IPS DF 6.9 (cell line): ENCODE data around the gene TSPAN9.

ENCODE experiments used
- DNase-seq: peaks from one replicate; pipeline ENCODE4 v3.0.0-alpha.2; 2013; ENCODE audit warnings: low read depth, low spot score
- H3K27ac ChIP-seq: one replicate; pipeline ENCODE4 v1.5.1; 2013; ENCODE audit warnings: low read length, control low read depth
- H3K27me3 ChIP-seq: 2 replicates; pipeline ENCODE4 v1.6.1; 2013; ENCODE audit warnings: mild to moderate bottlenecking, low read length; ENCODE audit not compliant: control insufficient read depth, insufficient read depth
- H3K36me3 ChIP-seq: 2 replicates; pipeline ENCODE4 v1.6.1; 2013; ENCODE audit warnings: low read length; ENCODE audit not compliant: control insufficient read depth, insufficient read depth
- H3K4me1 ChIP-seq: 2 replicates; pipeline ENCODE4 v1.6.1; 2013; ENCODE audit warnings: low read length; ENCODE audit not compliant: control insufficient read depth, insufficient read depth
- H3K4me3 ChIP-seq: 2 replicates; pipeline ENCODE4 v1.5.1; 2013; ENCODE audit warnings: mild to moderate bottlenecking, low read length
- H3K9me3 ChIP-seq: 2 replicates; pipeline ENCODE4 v1.6.1; 2013; ENCODE audit warnings: low read length, inconsistent platforms; ENCODE audit not compliant: control insufficient read depth, insufficient read depth
- WGBS: extraction: QIAGEN DNeasy Blood & Tissue Kit; methylation state at CpG from one replicate; pipeline ENCODE4 v1.1.7; 2013; ENCODE audit warnings: mixed read lengths, missing lambda C conversion rate; ENCODE audit not compliant: insufficient read length, insufficient coverage; 5-methylcytosine and 5-hydroxymethylcytosine counted together

TSPAN9 gene

GRCh38 chr12:3294481-3294911 lies 217.3 kb downstream of the TSPAN9 start:
- DNase-seq, result no peak
- no peak overlapping the region for H3K4me3 ChIP-seq
- no peaks in the 10 kb centered on the region for H3K36me3 ChIP-seq
- H3K9me3 ChIP-seq, result no peaks in the 10 kb centered on the region
- no CpG with 5 or more reads among the region's 15 CpGs for WGBS
- H3K27me3 ChIP-seq, result no peaks in the 10 kb centered on the region
- no peak overlapping the region for H3K27ac ChIP-seq
- H3K4me1 ChIP-seq, result no peaks in the 10 kb centered on the region

- Histone ChIP-seq H3K9me3 (no peaks in the 10 kb centered on the region), H3K4me1 (no peaks in the 10 kb centered on the region; the same call in 1 of the 2 replicates), H3K36me3 (no peaks in the 10 kb centered on the region), H3K27ac (no peak overlapping the region), H3K4me3 (no peak overlapping the region), H3K27me3 (no peaks in the 10 kb centered on the region)
- no CpG with 5 or more reads among the region's 8 CpGs for WGBS
- no peak for DNase-seq
These were observed 218.0 kb downstream of the TSPAN9 start for GRCh38 chr12:3295225-3295624.

DNA sequence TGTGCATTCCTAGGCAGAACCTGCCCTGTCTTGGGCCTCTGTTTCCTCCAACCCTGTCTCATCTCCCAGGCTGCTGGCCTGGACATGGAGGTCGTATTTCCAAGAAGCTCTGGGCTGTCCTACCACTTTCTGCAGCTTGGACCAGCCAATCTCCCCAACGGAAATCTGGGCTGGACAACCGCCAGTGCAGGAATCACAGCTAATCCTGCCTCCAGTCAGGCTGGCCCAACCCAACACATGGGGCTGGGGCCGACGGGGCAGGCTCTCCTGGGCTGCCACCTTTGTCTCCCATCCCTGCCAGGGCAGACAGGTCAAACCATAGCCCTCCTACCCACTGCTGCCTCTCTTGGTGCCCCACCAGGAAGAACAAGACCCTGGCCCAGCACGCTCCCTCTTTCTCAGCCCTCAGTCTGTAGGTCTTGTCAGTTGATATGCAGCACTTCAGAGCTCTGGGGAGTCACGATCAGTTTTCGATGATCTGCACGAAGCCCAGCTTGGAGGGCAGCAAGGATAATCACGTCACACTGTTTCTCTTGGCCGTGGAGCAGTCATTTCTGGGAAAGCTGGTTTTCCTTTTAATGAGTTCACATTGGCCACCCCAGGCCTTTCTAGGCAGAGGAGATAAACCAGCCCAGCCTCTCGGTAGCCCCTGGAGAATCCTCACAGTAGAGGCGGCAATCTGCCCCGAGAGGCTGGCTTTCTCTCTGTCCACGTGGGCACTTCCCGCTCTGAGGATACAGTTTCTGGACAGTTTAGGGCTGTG lies 218.6 kb downstream of the TSPAN9 start:
- no peaks in the 10 kb centered on the region for H3K36me3 ChIP-seq
- no peak for DNase-seq
- no peak overlapping the region for H3K27ac ChIP-seq
- H3K27me3 ChIP-seq, result no peaks in the 10 kb centered on the region
- no peak overlapping the region for H3K4me3 ChIP-seq
- WGBS, result no CpG with 5 or more reads among the region's 16 CpGs
- peaks cover 2% of the 10 kb centered on the region; the same call in 1 of the 2 replicates for H3K4me1 ChIP-seq
- no peaks in the 10 kb centered on the region for H3K9me3 ChIP-seq

DNA sequence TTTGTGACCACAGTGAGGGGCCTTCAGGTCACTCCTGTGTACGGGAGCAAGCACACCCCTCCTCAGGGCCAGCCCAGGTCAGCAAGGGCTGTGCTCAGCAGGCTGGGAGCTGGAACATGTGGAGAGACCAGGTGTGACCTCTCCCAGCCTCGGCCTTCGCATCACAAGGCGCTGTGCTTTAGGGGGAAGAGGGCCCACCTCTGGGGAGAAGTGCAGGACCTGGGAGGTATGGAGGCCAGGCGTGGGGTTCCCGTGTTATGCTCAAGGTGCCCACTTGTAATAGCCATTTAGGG lies 219.2 kb downstream of the TSPAN9 start:
- no CpG with 5 or more reads among the region's 6 CpGs for WGBS

GRCh38 chr12:3298603-3299002 lies 221.4 kb downstream of the TSPAN9 start:
- WGBS, result no CpG with 5 or more reads among the region's 17 CpGs
- Histone ChIP-seq H3K36me3 (no peaks in the 10 kb centered on the region), H3K27ac (no peak overlapping the region), H3K4me3 (no peak overlapping the region), H3K9me3 (no peaks in the 10 kb centered on the region), H3K4me1 (peaks cover 2% of the 10 kb centered on the region; the same call in 1 of the 2 replicates), H3K27me3 (no peaks in the 10 kb centered on the region)
- DNase-seq, result no peak

More for the DNA sequence above, 219.2 kb downstream of the TSPAN9 start:
- Histone ChIP-seq H3K27ac (no peak overlapping the region), H3K9me3 (no peaks in the 10 kb centered on the region), H3K27me3 (no peaks in the 10 kb centered on the region), H3K4me1 (peaks cover 2% of the 10 kb centered on the region; the same call in 1 of the 2 replicates), H3K36me3 (no peaks in the 10 kb centered on the region), H3K4me3 (no peak overlapping the region)
- DNase-seq, result no peak

DNA sequence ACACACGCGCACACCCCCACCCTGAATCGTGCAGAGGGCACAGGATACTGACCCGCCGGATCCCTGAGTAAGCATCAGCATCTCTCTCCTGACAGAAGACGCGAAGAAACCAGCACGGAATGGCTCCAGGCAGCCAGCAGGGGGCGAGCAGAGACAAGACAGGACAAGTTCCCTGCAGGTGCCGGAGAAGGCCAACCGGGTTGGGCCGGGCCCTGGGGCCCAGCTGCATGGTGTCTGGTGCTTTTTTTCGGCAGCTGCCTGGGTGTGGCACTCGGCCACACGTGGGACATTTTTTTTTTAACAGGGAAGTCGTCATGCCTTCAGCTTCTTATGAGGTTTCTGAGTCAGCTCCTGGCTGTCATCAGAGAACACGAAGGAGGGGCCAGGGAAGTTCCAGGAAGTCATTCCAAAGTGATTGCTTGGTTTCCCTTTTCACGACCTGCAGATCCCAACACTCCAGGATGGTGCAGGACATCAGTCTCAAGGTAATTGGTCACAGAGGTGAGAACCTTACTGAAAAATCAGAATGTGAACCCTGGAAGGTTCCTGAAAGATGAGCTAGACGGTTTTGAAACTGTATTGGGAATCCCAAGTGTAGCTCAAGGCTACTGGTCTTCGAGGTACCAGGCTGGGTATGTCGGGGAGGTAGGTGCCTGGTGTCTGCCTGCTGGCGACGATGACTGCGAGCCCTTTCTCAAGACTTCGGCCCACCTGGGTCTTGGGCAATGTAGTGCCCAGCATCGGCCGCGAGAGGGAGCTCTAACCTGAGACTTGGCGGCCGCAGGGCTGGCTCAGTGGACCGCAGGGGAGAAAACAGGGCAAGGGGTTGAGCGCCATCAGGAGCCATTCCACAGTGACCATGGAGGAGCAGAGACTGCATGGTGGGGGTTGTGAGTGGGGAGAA lies 223.0 kb downstream of the TSPAN9 start:
- DNase-seq, result peak; percentile 75
- Histone ChIP-seq H3K27ac (no peak overlapping the region), H3K4me3 (no peak overlapping the region), H3K27me3 (no peaks in the 10 kb centered on the region), H3K9me3 (no peaks in the 10 kb centered on the region), H3K4me1 (peaks cover 2% of the 10 kb centered on the region; the same call in 1 of the 2 replicates), H3K36me3 (no peaks in the 10 kb centered on the region)
- no CpG with 5 or more reads among the region's 32 CpGs for WGBS

DNA sequence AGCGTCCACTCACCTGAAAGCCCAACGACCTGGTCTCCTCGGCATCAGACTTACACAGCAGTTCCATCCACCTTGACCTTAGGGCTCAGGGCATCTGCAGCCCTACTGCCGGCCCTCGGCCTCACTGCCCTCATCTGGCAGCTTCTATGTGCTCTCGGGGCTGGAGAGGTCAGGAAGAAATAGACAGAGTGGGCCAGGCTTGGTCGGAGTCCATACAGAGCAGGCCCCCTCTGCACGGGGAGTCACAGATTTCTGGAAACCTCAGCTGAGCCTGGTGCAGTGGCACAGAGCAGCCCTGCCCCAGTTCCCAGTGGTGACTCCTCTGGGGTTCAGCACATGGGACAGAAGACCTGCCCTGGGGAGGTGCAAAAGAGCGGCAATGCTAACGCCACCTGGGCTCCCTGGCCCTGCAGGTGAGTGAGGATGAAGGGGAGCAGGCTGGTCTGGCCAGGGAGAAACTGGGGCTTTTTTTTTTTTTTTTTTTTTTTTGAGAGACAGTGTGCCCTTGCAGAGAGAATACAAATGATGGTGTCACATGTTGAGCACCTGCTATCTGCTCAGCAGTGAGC lies 223.7 kb downstream of the TSPAN9 start:
- Histone ChIP-seq H3K9me3 (no peaks in the 10 kb centered on the region), H3K27me3 (no peaks in the 10 kb centered on the region), H3K4me3 (no peak overlapping the region), H3K27ac (no peak overlapping the region), H3K4me1 (peaks cover 2% of the 10 kb centered on the region; the same call in 1 of the 2 replicates), H3K36me3 (no peaks in the 10 kb centered on the region)
- WGBS, result no CpG with 5 or more reads among the region's 10 CpGs
- no peak for DNase-seq

- no CpG with 5 or more reads among the region's 16 CpGs for WGBS
- peaks cover 2% of the 10 kb centered on the region; the same call in 1 of the 2 replicates for H3K4me1 ChIP-seq
These were observed 225.3 kb downstream of the TSPAN9 start for GRCh38 chr12:3302401-3303041.

DNA sequence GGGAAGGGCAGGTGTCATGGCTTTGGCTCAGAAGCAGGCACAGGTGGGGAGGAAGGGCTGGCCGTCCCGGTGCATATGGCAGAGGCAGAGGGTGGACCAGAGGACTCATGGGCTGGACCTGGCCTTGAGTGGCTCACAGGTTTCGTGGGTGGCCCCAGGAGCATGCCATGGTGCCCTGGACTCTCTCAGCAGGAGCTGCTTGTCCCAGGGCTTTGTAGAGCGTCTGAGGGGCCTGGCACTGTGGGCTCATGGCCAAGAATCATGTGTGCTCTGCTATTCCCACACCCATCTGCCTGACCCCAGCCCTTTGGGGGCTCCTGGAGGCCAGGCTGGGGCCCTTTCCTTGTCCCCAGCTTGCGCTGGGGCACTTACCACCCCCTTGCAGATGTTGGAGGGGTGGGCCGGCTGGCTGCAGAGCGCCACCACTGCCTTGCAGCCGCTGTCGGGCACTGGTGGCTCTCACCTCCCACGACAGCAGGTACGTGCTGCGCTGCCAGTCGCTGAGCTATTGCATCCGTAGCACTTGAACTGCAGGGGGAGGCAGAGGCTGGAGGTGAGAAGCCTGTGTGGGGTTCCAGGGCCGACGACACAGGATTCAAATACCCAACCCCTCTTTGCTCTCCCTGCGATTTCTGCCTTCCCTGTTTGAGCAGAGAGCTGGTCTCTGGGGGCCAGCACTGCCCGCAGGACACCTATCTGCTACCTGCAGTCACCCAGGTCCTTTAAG lies 226.4 kb downstream of the TSPAN9 start:
- Histone ChIP-seq H3K36me3 (no peaks in the 10 kb centered on the region), H3K27ac (no peak overlapping the region), H3K4me3 (no peak overlapping the region), H3K27me3 (no peaks in the 10 kb centered on the region), H3K9me3 (no peaks in the 10 kb centered on the region), H3K4me1 (peaks cover 2% of the 10 kb centered on the region; the same call in 1 of the 2 replicates)
- WGBS, result no CpG with 5 or more reads among the region's 18 CpGs
- DNase-seq, result peak; percentile 45

More at GRCh38 chr12:3302401-3303041, 225.3 kb downstream of the TSPAN9 start:
- no peaks in the 10 kb centered on the region for H3K9me3 ChIP-seq
- no peaks in the 10 kb centered on the region for H3K27me3 ChIP-seq
- no peak for DNase-seq
- H3K36me3 ChIP-seq, result no peaks in the 10 kb centered on the region
- no peak overlapping the region for H3K27ac ChIP-seq
- H3K4me3 ChIP-seq, result no peak overlapping the region
